ENCODE measurements around the gene BCDIN3D.

BCDIN3D gene

DNA sequence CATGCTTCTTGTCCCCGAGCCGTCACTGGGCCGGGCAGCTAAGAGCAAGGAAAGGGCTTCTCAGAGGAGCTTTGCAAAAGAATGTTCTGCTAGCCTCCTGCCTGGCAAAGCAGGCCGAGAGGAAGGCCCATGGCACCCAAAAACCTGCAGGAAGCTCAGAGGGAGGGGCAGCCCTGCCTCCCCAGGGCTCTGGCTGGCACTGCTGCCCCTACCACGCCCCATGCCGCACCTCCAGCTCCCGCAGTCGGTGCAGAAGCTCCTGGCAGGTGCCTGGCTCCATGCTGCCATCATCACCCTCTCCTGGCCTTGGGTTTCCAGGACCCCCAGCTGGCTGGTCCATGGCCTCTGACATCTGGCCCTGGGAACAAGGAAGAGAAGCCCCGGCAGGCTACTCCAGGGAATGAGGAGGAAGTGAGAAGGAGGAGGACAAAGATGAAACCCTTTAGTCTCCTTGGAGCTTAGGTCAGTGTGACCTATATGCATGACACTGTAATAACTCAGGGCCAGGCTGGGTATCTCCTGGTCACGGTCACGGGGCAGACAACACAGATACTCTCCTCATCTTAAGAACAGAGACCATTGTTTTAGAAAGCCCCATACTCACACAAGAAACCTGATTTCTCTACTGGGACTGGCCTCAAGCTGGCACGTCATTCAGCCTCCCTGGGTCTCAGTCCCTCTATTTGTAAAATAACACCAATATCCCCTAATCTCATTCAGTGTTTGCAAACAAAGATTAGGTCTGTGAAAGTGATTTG lies 39.0 kb downstream of the BCDIN3D start:
- in situ Hi-C loops (cut with HindIII; ENCODE audit: low pct_ligation_motif_present, low sequenced_read_pairs), result no loop called here
- peaks cover 59% of the 10 kb centered on the region for H3K36me3 ChIP-seq (replicated peaks)

DNA sequence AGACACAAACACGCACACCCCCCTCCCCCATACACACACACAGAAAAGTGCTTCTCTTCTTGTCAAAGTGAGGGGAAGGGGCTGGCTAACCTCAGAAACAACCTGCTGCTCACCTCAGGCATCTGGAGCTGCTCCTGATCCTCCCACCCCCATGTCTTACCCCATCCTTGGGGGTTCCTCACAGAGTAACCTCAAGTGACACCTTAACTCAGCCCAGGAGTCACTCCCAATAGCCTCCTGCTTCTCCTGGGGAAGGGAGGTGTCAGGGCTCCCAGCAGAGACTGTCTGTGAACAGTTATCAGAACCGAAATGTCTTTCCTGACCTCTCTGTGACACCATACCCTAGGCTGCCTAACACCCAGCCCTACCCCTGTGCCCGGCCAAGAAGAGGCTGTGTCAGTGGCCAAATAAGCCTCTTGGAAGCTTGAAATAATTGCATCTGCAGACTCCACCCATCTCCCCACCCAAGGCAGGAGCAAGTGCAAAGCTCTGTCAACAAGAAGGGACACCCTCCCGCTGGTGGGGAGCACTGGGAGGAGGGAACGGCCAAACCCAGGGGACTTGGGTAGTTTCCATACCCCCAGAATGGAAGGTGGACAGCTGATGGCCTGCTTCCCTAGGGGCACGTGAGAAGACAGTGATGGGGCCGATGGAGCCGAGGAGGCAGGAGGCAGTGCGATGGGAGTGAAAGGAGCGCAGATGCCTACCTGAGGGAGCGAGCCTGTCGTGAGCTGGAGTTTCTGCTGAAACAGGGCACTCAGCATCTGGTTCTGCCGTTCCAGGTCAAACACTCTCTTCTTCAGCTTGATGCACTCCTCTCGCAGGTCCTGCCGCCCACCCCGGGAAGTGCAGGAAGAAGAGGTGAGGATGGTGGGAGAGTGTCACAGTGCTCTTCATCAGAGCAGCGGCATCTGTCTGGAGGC lies 41.5 kb downstream of the BCDIN3D start:
- H3K4me3 ChIP-seq (ENCODE audit: low read depth, low read length), result no peak overlapping the region
- no peak for DNase-seq
- H3K27ac ChIP-seq, result no peak overlapping the region
- H3K27me3 ChIP-seq (replicated peaks), result no peaks in the 10 kb centered on the region
- peaks cover 81% of the 10 kb centered on the region for H3K36me3 ChIP-seq (replicated peaks)
- in situ Hi-C loops (cut with HindIII; ENCODE audit: low pct_ligation_motif_present, low sequenced_read_pairs), result no loop called here
- TF ChIP-seq, protein P1, sequence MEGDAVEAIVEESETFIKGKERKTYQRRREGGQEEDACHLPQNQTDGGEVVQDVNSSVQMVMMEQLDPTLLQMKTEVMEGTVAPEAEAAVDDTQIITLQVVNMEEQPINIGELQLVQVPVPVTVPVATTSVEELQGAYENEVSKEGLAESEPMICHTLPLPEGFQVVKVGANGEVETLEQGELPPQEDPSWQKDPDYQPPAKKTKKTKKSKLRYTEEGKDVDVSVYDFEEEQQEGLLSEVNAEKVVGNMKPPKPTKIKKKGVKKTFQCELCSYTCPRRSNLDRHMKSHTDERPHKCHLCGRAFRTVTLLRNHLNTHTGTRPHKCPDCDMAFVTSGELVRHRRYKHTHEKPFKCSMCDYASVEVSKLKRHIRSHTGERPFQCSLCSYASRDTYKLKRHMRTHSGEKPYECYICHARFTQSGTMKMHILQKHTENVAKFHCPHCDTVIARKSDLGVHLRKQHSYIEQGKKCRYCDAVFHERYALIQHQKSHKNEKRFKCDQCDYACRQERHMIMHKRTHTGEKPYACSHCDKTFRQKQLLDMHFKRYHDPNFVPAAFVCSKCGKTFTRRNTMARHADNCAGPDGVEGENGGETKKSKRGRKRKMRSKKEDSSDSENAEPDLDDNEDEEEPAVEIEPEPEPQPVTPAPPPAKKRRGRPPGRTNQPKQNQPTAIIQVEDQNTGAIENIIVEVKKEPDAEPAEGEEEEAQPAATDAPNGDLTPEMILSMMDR (IDR thresholded peaks at IDR 0.05; ENCODE audit: low read depth, low read length, missing control alignments), result no peak

More for the DNA sequence above, 39.0 kb downstream of the BCDIN3D start:
- Histone ChIP-seq H3K4me3 (ENCODE audit: low read depth, low read length) (no peak overlapping the region), H3K27ac (no peak overlapping the region), H3K27me3 (replicated peaks) (no peaks in the 10 kb centered on the region)
- no peak for DNase-seq
- TF ChIP-seq, protein P1 (IDR thresholded peaks at IDR 0.05; ENCODE audit: low read depth, low read length, missing control alignments), result no peak

DNA sequence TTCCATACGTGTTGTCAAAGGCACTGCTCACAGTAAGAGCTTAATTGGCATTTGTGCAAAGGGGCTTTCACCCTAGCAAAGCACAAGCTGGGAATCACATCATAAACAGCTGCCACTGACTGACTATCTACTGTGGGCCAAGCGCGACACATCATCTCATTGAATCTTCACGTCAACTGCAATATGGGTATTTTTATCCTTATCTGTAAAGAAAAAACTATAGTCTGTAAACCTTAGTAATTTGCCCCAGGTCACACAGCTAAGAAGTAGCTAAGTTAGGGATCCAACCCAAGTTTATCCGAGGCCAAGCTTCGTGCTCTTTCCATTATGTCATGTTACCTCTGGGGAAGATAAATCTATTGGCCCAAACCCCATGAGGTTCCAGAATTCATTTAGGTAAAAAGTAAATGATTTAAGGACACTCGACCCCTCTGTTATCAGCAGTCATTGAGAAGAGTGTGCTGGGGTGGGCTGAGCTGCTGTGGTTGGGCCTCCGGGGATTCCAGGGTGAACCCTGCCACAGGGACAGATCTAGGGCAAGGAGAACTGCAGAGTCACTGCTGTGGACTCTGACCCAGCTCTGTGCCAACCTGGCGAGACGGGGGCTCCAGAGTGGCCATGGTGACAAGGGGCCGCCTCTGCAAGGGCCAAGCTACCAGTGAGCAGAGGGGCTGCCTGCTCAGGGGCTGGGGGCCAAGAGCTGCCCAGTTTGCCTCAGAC lies 42.3 kb downstream of the BCDIN3D start:
- TF ChIP-seq, protein P1 (IDR thresholded peaks at IDR 0.05; ENCODE audit: low read depth, low read length, missing control alignments), result no peak
- Histone ChIP-seq H3K27ac (no peak overlapping the region), H3K27me3 (replicated peaks) (no peaks in the 10 kb centered on the region), H3K4me3 (ENCODE audit: low read depth, low read length) (no peak overlapping the region), H3K36me3 (replicated peaks) (peaks cover 81% of the 10 kb centered on the region)
- no peak for DNase-seq
- in situ Hi-C loops (cut with HindIII; ENCODE audit: low pct_ligation_motif_present, low sequenced_read_pairs), result no loop called here

DNA sequence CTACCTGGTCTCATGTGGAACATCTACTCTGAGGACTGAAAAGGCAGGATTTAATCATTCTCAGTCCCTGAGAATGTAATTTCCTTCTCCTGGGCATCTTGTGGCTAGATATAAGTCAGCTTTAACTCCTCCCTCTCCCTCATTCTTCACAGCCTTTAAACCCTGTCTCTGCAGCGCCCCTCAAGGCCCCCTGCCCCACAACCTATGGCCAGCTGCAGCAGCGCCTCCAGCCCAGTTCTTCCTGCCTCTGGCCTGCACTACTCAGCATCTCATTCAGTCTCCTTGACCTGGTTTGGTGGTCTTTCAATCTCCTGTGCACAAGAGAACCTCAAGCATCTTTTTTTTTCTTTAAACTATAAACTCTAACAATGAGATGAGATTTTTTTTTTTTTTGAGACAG lies 44.0 kb downstream of the BCDIN3D start:
- H3K27ac ChIP-seq, result no peak overlapping the region
- DNase-seq, result no peak
- no peak overlapping the region for H3K4me3 ChIP-seq (ENCODE audit: low read depth, low read length)
- H3K36me3 ChIP-seq (replicated peaks), result peaks cover 79% of the 10 kb centered on the region
- in situ Hi-C loops (cut with HindIII; ENCODE audit: low pct_ligation_motif_present, low sequenced_read_pairs), result no loop called here
- TF ChIP-seq, protein P1 (IDR thresholded peaks at IDR 0.05; ENCODE audit: low read depth, low read length, missing control alignments), result no peak
- H3K27me3 ChIP-seq (replicated peaks), result no peaks in the 10 kb centered on the region

DNA sequence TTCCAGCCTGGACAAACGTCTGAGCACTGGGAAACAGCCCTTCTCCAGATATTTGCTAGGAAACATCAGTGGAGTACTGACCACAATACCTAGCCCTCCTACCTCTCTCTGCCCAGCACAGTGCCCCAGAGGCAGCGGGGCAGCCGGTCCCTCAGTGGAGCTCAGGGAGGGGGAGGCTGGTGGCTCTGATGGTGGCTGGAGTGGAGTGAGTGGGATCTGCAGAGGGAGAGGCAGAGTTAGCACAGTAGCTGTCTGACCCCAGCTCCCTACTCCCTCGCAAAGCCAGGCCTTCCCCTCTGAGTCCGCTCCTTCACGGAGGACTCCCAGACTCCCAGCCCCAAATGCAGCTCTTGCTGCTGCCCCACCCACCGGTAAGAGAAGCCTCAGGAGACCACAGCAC lies 44.7 kb downstream of the BCDIN3D start:
- Histone ChIP-seq H3K4me3 (ENCODE audit: low read depth, low read length) (no peak overlapping the region), H3K27me3 (replicated peaks) (no peaks in the 10 kb centered on the region), H3K27ac (no peak overlapping the region), H3K36me3 (replicated peaks) (peaks cover 74% of the 10 kb centered on the region)
- TF ChIP-seq, protein P1 (IDR thresholded peaks at IDR 0.05; ENCODE audit: low read depth, low read length, missing control alignments), result no peak
- in situ Hi-C loops (cut with HindIII; ENCODE audit: low pct_ligation_motif_present, low sequenced_read_pairs), result no loop called here
- no peak for DNase-seq

All from brain microvascular endothelial cell (primary cell).